HG03095 (cell line): ENCODE measurements around the gene BCL11B.

Source experiments
- ATAC-seq: cut with Tn5 transposase; IDR thresholded peaks from one replicate; pipeline ENCODE4 v1.9.1; 2021; ENCODE audit warnings: moderate library complexity; ENCODE audit not compliant: unreplicated experiment

The BCL11B gene

DNA sequence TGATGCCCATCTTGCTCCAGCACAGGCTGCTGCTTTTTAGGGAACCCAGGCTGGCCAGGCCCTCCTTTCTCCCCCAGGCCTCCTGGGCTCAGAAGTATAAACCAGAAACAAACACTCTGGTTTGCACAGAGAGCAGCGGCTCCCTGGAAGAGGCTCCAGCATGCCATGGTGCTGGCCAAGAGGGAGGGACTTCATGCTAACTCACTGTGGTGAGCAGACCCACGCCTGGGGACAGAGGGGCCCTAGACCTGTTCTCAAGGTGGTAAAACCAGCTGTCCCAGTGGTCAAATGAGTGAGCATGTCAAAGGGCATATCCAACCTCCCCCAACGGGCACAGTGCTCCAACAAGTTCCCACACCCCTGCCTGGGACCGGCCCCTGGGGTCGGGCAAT is 15.5 kb downstream of the BCL11B start:
- ATAC-seq: no peak

DNA sequence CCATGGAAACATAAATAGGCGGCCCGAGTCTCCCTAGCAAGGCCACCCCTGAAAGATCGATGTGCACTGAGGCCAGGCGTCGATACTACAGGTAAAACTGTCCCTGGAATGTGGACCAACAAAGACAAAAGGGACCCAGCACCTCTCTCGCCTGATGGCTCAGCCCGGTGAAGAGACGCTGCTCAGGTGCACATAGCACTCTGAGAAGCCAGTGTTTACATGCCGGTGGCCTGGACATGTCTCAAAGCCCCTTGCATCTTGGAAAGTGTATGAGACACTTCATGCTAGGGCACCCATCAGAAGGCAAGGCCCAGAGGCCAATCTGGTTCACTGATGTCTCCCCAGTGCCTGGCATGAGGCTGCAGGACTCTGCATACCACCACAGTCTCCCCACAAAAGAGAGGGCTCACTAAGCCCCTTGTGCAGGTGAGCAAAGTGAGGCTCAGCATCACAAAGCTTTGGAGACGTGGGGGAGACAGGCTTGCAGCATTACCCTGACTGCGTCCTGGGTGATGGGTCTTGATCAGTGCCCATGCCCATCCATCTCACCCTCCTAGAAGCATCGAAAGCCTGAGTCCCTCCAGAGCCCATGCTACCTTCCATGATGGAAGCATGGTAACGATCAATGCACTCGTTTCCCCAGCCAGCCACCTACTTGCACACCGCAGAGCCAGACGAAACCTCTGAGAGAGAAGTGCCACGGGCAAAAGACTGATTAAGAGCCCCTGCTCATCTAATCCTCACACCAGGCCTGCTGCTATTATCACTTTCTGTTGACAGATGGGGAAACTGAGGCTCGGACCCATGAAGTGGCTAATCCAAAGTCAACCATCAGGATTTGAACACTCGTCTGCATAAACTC is 16.1 kb downstream of the BCL11B start:
- ATAC-seq: no peak

DNA sequence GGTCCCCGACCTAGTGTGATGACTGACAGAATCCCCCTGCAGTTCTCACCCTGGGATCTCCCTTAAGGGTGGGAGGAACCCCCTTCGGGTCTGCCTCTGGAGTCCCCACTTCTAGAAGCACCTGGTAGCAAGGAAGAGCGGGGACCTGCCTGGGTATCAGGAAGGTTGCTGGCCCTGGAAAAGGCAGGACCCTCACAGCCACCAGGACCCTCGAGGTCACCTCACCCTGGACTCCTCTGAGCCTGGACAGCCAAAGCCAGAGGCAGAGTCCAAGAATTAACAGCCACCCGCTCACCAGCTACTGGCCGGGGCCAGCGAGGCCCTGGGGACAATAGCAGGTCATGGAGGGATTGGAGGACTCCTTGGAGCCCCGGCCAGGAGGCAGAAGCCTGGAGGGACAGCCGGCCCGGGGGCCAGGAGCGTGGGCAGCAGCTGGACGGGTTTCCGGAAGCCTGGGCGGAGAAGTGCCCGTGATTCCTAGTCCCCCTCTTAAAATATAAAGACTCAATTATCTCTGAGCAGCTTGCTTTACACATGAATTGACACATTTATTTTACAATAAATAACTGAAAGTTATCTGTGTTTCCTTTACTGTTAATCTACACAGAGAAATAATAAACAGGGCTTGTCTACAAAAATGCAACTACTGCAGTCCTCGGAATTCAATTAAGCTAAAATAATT is 17.5 kb downstream of the BCL11B start:
- ATAC-seq: no peak

DNA sequence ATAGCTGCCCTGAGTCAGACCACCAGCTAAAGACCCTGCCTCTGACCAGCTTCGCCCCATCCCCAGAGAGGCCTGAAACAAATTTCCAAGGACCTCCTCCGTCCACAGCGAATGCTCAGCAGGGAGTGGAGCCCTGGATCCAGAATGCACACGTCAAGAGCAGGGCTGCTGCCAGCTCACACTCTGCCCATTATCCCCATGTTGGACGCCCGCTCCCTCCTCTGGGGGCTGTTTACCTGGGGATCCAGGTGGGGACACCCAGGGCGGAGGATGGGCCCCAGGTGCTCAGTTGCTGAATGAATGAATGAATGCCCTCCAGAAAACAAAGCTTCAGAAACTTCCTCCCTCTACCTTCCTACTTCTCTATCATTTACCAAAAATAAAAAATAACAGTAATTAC is 18.1 kb downstream of the BCL11B start:
- ATAC-seq: no peak

DNA sequence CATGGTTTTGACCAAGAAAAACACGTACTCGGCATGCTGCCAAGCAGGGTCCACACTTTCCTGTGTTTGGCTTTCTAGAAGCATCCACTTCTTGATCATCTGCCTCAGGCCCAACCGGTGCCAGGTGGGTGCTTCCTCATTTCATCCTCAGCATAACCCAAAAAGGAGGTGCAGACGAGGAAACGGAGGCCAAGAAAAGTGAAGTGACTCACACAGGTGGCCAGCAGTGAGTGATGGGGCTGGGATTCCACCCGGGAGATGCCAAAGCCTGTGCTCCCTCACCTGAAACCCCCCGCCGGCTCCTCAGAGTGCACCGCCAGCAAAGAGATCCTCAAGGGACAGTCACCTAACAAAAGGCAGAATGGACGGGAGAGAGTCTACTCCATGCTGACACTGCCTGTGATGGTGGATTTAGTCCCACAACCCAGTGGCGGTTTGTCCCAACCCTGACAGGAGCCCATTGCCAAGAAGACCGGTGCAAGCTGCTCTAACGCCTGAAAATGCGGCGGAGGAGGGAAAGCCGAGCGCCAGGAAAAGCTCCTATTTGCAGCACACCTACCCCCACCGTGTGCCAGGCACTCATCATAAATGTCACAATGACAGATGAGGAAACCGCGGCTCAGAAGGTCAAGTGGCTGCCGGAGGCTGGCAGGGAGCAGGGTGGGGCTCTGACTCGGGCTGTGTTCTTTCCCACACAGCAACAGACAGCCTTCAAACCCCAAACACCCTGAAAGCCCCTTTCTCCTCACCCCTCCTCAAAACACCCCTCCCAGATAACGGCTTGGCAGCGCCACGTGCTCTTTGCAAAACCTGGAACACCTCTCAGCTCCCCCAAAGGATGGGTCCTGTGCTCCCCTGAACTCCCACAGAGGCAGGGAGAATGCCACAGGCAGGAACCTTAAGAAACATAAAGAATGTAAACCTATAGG is 18.8 kb downstream of the BCL11B start:
- ATAC-seq: no peak

DNA sequence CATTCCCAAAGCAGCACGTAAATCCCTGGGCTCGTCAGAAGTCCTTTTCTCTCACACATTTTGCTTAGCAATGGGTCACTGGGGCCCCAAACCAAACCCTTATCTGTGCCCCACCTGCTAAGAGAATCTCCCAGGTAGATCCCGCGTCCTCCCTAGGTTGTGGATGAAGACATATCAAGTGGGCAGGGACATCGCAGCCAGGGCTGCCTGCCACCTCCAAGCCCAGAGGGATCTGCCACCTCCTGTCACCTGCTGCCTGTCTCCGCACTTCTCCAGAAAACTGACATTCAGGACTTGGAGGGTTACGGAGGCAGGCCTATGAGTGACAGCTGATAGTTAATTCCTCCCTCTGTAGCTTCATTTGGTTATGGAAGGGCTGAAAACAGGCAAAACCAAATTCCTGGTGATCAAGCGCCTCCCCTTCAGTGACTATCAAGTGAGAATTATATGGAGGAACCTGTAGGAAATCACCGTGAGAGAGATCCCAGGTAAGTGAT is 19.5 kb downstream of the BCL11B start:
- no peak for ATAC-seq

DNA sequence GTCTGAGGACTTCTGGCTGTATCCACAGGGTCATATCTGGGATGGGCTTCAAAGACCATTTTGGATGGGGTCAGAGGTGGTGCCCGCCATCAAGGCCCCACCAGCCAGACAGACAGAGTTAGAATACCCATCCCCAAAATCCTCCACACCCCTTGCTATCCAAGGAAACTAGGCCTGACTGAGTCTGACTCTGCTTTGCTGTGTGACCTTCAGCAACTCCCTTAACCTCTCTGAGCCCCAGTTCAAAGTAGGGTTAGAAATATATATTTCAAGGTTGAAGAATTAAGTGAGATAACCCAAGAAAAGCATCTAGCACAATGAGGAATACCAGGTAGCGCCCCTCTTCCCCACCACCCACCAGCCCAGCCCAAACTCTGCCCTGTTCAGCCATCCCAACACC is 20.3 kb downstream of the BCL11B start:
- no peak for ATAC-seq

DNA sequence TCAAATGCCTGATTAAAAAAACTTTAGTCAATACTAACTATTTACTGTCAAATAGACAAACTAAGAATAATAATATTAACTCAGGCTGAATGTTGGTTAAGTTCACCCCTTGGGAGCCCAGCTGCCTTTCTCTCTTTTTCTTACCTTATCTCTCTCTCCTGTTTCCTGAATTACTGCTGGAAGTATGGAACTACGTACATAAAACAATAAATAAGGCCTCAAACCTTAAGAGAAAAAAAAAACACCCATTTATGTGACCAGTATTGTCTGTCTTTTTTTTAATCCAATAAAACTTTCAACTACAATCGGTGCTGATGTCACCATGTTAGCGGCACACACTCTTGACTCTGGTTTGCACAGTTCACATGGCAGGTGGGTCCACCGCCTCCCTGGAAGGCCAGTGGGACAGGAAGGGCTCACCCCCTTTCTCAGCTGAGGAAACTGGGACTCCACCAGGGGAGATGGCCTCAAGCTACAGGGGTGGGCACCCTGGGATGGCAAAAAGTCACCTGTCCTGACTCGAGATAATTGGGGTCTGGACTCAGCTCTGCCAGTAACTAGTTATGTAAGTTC is 21.3 kb downstream of the BCL11B start:
- ATAC-seq: no peak

DNA sequence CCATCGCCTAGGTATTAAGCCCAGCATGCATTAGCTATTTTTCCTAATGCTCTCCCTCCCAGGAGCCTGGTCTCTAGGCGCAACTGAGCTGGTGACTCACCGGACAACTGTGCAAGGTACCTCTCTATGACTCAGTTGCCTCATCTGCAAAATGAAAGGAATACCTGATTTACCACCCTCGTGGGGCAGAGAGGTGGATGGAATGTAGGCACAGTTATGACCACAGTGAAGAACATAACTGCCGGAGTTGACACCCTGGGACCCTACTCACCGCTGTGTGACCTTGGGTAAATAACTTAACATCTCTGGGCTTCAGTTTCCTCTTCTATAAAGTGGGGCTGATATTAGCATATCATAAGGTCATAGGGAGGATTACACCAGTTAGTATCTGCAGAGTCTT is 22.6 kb downstream of the BCL11B start:
- no peak for ATAC-seq

DNA sequence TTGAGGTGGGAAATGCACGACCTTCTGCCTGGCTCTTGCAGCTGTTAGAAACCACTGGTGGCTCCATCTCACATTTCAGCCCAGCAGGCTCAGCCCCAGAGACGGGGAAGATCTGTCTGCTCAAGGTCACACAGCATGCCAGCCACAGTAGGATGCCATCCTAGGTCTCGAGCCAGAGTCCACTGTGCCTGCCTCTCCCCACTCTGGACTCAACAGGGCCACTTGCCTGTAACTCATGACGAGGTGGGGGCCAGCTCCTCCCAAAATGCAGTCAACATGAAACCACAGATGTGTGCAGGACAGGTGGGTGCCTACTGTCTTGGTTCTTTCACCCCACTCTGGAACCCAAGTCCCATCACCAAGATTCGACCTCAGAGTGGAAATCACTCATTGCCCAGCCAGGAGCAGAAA is 23.2 kb downstream of the BCL11B start:
- ATAC-seq: no peak

DNA sequence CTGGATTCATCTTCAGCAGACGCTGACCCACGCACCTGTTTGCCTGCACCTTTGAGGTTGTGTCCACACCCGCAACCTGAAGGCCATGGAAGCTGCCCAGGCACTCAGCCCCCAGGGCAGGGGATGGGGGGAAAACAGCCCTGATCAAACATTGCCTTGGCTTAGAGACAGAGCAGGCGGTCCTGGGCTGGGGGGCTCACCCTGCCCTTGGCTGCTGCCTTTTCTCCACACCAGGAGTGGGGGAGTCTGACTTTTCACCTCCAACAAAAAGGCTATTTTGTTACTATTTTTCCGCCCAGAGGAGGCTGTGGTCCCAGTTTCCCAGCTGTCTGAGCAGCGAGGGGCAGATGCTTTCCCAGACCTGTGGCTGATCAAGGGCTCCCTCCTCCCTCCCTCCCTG is 24.2 kb downstream of the BCL11B start:
- ATAC-seq: no peak

DNA sequence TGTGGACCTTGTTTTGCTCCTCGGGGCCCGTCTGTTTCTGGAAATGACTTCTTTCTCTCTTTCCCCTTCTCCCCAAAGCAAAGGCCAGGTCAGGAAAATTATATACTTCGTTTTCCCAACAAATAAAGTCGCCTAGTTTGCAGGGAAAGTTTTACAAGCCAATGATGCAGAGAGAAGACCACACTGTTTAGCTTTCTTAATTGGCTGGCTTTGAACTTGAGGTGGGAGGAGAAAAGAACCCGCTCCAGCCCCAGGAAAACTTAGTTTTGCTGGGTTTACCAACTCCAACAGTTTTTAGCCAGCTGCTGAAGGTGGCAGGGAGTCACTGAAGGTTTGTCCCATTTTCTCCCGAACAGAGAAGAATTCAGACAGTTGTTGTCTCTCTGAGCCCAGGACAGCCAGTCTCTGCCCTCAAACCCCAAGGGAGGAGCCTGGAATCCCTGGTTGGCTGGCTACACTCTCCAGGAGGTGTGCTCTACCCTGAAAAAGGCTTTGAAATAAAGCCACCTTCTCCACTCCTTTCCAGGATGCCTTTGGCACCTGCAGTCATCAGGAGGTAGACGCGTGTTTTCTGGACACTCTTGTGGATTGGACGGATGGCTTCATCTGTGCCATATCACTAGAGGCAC is 24.8 kb downstream of the BCL11B start:
- no peak for ATAC-seq

DNA sequence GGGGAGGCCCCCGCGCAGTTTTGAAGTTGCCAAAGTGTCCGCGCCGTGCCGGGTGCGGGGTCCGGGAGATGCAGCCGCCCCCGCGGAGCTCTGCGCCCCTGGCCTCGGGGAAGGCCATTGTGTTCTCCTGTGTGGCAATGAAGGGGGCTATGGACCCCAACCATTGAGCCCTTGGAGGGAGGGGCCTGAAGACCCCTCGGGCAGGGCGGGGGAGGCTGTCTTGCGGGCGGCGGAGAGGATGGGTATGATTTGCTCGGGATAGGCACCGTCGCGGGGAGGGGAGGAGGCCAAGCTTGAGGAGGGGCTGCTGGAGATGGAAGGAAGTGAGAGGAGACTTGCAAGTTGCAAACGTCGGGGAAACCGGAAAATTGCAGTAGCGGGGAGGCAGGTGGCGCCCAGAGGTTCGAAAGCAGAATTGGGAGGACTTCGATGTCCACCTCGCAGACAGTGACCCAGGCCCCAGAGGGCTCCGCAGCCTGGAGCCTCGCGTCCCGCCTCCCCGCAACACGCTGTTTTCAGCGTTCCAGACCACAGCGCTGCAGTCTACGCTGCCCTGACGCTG is 25.4 kb downstream of the BCL11B start:
- ATAC-seq: no peak

DNA sequence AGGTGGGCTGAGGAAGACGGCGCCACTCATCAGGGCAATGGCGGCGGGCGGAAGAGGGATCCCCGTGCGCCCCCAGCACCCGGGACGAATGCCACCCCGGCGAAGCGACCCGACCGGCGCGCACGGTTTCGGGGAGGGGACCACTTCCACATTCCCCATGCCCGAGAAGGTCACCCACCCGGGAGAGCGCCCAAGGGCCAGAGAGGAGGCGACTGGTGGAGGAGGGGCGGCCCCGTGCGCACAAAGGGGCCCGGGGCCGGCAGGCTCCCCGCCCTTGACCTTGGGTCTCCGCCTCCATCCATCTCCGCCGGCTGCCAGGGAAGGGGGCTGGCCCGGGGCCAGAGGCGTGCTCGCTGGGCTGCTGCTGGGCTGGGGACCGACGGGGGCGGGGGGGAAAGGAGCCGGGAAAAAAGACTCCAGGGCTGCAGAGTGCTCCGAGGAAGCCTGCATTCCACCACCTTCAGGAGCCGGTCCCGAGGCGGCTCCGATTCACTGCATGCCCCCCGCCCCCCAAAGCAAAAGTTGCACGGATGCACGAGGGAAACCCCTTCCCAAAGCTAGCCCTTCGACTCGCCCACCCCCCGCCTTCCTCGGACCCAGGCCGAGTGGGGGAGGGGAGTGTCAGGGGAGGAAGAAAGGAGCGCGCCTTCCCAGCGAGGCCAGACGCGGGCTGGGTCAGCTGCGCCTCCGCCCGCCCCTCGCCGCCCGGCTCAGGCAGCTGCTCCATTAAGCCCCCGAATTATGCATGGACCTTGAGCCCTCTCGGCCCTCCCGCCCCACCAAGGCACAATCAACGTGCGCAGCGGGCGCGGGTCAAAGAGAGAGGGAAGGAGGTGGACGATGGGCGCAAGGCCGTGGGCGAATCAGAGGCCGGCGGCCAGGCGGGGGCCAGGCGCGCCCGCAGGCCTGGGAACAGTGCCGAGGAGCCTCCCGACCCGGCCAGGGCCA is 26.2 kb downstream of the BCL11B start:
- no peak for ATAC-seq

DNA sequence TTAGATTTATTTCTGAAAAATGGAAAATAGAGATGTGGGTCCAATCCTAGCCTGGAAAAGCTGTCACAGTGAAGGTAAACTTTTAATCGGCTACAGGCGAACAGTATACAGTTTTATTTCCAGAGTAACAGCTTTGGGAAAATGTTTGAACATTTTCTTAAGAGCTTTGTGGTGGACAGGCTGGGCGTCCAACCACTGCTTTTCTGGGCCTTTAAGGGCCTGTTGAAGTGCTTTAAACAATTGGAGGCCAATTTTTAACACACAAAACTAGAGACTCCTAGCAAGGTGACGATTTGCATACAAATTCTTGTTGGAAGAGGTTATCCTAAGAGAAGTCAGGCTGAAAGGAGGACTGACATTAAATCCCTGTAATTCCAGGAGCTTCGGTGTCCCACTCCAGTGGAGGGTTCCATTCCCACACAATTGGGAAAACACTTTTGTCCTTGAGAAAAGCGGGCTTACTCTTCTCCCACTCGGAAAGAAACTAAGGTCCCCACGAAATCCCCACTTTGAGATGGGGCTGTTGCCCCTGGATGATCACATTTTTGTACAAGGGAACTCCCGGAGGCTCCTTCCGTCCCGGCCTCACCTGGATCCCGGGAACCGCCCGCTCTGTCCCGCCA is 26.9 kb downstream of the BCL11B start:
- ATAC-seq: no peak

DNA sequence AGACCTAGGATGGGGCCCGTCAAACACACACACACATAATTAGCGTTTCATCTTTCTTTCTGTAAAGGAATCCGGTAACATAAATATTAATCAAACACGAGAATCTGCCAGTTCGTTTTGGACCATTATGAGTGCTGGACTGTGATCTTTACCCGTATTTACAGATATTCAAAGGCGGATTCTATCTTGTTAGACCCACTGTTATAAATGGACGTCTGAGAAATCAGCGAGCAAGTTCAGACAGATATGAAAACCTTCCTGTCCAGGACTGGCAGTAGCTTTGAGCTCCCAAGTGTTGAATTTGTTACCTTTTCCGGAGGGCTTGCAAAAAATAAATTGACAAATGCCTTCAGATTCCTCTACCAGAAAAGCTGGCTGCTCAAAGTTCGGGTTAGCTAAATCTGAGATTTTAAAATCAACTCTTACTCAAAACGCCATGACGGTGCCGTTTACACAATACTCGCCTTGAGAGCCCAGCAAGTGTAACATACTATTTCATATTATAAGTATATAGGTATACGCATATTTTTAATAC is 27.6 kb downstream of the BCL11B start:
- no peak for ATAC-seq

DNA sequence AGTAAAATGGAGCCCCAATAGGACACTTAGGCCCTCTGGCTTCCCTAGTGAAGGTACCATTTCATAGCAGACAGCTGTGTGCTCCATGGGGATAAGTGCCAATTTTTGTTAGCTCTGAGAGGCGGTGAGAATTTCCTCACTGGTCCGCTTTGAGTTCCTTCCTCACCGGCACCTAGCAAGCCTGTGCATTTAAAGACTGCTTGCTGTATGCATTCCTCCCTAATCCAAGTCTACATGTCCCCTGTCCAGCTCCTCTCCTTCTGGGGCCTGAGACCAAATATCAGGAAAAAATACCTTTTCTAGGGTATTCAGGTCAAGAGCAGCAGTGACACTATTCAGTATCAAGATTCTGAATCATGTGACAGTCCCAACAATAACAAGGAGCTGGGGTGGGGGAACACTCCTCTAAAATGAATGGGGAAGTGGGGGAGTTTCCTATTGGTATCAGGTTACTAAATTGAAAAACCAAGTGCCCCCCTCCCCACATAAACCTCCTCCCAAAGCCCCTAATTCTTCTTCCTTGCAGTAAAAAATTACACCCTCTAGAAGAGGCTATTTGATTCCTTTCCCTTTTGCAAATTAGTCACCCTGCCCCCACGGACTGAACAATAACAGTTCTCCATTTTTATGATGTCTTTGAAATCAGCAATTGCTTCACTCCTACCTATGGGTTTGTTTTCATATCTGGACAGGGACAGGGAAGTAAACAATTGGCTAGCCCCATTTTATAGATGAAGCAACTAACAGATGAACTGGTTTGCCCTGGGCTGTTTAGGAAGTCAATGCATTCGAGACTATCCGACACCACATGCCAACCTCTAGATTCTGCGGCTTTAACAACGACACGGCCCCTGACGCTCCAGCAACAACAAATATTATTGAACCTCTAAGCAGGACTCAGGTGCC is 28.9 kb downstream of the BCL11B start:
- ATAC-seq: no peak
